Kidney (tissue), 14 donors: ENCODE data around the gene OBSCN. TPM values are rescaled to one million over a fixed set of nuclear protein-coding genes. Genes with fewer than 3 reads are reported as not detected.

Experiments
- DNase-seq, 5 donors: peaks; one replicate each; pipeline ENCODE4 v3.0.0-alpha.2; 2013 to 2020
- FAIRE-seq: peaks from 2 replicates; lab custom pipeline; 2012; peaks lifted over from hg19 to GRCh38; lab: Jason Lieb, UNC
- H3K27ac ChIP-seq, 2 donors: one replicate each; pipeline ENCODE4 v1.7.0; 2013; ENCODE audit warnings: low read depth in 2 of 2, low read length in 2 of 2, inconsistent platforms in 1 of 2
- H3K27me3 ChIP-seq: one replicate; pipeline ENCODE4 v1.7.1; 2013; ENCODE audit warnings: low read length, inconsistent platforms; ENCODE audit not compliant: control insufficient read depth, insufficient read depth
- H3K36me3 ChIP-seq, 3 donors: one replicate each; pipeline versions ENCODE4 v1.7.0 to v1.7.1; 2013; ENCODE audit warnings: low read length in 3 of 3, control low read depth in 1 of 3, inconsistent platforms in 1 of 3; ENCODE audit not compliant: insufficient read depth in 3 of 3, control insufficient read depth in 2 of 3
- H3K4me1 ChIP-seq, 3 donors: one replicate each; pipeline versions ENCODE4 v1.7.0 to v1.7.1; 2013; ENCODE audit warnings: low read length in 3 of 3, inconsistent platforms in 1 of 3, low read depth in 1 of 3; ENCODE audit not compliant: control insufficient read depth in 2 of 3, insufficient read depth in 2 of 3
- H3K4me3 ChIP-seq, 3 donors: one replicate each; pipeline versions ENCODE4 v1.7.0 to v1.8.1; 2013; ENCODE audit warnings: low read length in 3 of 3, control low read depth in 1 of 3, inconsistent platforms in 1 of 3
- H3K9ac ChIP-seq, 3 donors: one replicate each; pipeline versions ENCODE4 v1.7.0 to v1.7.1; 2013; ENCODE audit warnings: low read length in 3 of 3, control low read depth in 1 of 3, inconsistent platforms in 1 of 3
- H3K9me3 ChIP-seq, 3 donors: one replicate each; pipeline versions ENCODE4 v1.7.0 to v1.7.1; 2013; ENCODE audit warnings: low read length in 3 of 3, control low read depth in 1 of 3, inconsistent platforms in 1 of 3; ENCODE audit not compliant: control insufficient read depth in 2 of 3, insufficient read depth in 1 of 3
- CTCF ChIP-seq: IDR thresholded peaks from 3 replicates; pipeline ENCODE4 v1.5.1; 2012; ENCODE audit warnings: mild to moderate bottlenecking, moderate library complexity, borderline replicate concordance; ENCODE audit not compliant: insufficient read depth; ENCODE audit errors: extremely low read depth
- intact Hi-C: fragments of 100-400 bp; cut with DNase I; formaldehyde crosslinking; loops from one replicate; pipeline ENCODE4 v1.11.1; 2022
- polyA plus RNA-seq: library from polyadenylated mRNA; stranded (reverse); fragments of 350-450 nt; fragmentation: Illumina TruSeq; extraction: RNeasy Lipid Tissue Mini Kit (QIAGEN cat#74804); gene quantifications from one replicate; pipeline ENCODE4 v1.2.3, GENCODE V29; 2014; ENCODE audit warnings: low read depth, low replicate concordance; ENCODE audit not compliant: insufficient read depth
- total RNA-seq: library from RNA; stranded (reverse); fragmentation: NEBNext Ultra II Directional; extraction: Animal tissue kit (Norgen Biotek cat#: 25700); gene quantifications from one replicate; pipeline ENCODE4 v1.2.1, GENCODE V29; 2021
- donor health status: control.
- donor health status: control.
- donor health status: control.
- donor health status: control.
- donor health status: control.
- donor health status: DM: yes; HTN: yes; CAD: no.
- donor health status: Normal renal cell carcinoma (clear cell type).

Gene OBSCN
- total and polyA plus RNA-seq, 2 donors from 2014 or later = 14.5 to 30.0 TPM

- FAIRE-seq = no peak
- H3K4me1 ChIP-seq = peaks cover 0 to 7% (median 0%) of the 10 kb centered on the region in 3 donors
- no peak for TF ChIP-seq CTCF
- H3K9me3 ChIP-seq = no peaks in the 10 kb centered on the region
- DNase-seq = peak; percentile 58 to 79 (median 71)
- intact Hi-C loops = no loop called here
- H3K27ac ChIP-seq = peak overlapping the region in 1 of 2 donors; percentile 71
- H3K9ac ChIP-seq = peak overlapping the region in 2 of 3 donors; percentile 55 to 77
- peak overlapping the region; percentile 33 to 74 (median 64) for H3K4me3 ChIP-seq
- H3K36me3 ChIP-seq = no peaks in the 10 kb centered on the region
- no peaks in the 10 kb centered on the region for H3K27me3 ChIP-seq
Observed at GRCh38 chr1:228378873-228379460, 171.1 kb downstream of the OBSCN start.

GRCh38 chr1:228379666-228380065, 171.8 kb downstream of the OBSCN start:
- Histone ChIP-seq H3K27ac (no peak overlapping the region), H3K4me3 (peak overlapping the region in 1 of 3 donors; percentile 74), H3K4me1 (peaks cover 0 to 7% (median 0%) of the 10 kb centered on the region in 3 donors), H3K36me3 (no peaks in the 10 kb centered on the region), H3K27me3 (no peaks in the 10 kb centered on the region), H3K9me3 (no peaks in the 10 kb centered on the region), H3K9ac (no peak overlapping the region)
- no peak for TF ChIP-seq CTCF
- DNase-seq = peak in 2 of 5 donors; percentile 39 to 48
- no peak for FAIRE-seq
- intact Hi-C loops = no loop called here

- TF ChIP-seq CTCF = no peak
- H3K27me3 ChIP-seq = no peaks in the 10 kb centered on the region
- intact Hi-C loops = no loop called here
- H3K4me1 ChIP-seq = peaks cover 0 to 7% (median 0%) of the 10 kb centered on the region in 3 donors
- H3K27ac ChIP-seq = no peak overlapping the region
- no peaks in the 10 kb centered on the region for H3K9me3 ChIP-seq
- H3K9ac ChIP-seq = no peak overlapping the region
- DNase-seq = no peak
- H3K4me3 ChIP-seq = no peak overlapping the region
- H3K36me3 ChIP-seq = no peaks in the 10 kb centered on the region
- FAIRE-seq = no peak
Observed at GRCh38 chr1:228381356-228381755, 173.5 kb downstream of the OBSCN start.

GRCh38 chr1:228383773-228384172, 175.9 kb downstream of the OBSCN start:
- no peak for TF ChIP-seq CTCF
- DNase-seq (no peak), FAIRE-seq (no peak)
- Histone ChIP-seq H3K27me3 (no peaks in the 10 kb centered on the region), H3K9me3 (no peaks in the 10 kb centered on the region), H3K9ac (no peak overlapping the region), H3K4me3 (no peak overlapping the region), H3K27ac (no peak overlapping the region), H3K4me1 (peaks cover 0 to 7% (median 0%) of the 10 kb centered on the region in 3 donors), H3K36me3 (no peaks in the 10 kb centered on the region)
- intact Hi-C loops = no loop called here
